ENCODE results near the gene IDI2. TPM values are rescaled to one million over a fixed set of nuclear protein-coding genes. Genes with fewer than 3 reads are reported as not detected.

IDI2 gene
- polyA plus RNA-seq, 1 donor (not counting 4 experiments of a cell fraction or from before 2014, with no cell fraction given) = not detected

DNA sequence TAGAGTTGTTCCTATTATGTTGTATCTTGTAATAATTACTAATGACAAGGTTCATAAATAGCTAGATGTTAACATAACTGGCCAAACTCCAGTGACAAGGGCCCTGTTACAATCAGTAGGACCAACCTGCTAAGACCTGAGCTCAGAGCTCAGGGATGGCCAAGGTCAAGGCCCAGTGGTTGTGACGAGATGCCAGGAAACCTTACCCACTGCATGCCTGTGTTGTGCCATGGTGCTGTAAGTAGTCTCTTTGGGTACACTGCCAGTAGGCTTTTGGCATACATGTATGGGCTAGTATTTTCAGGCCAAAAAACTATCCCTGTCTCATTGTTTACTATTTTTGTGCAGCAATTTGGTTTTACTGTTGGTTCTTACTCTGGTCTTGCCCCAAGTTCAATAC is 7.9 kb upstream of the IDI2 start:
- H2AFZ ChIP-seq (ENCODE audit: control insufficient read depth, low read length) = no peak overlapping the region
- H3K27ac ChIP-seq (ENCODE audit: control insufficient read depth, insufficient read depth, low read length) = no peak overlapping the region
- H3K27me3 ChIP-seq (ENCODE audit: control insufficient read depth, extremely low read depth, insufficient read depth, low read length) = no peaks in the 10 kb centered on the region
- FAIRE-seq (no peak), DNase-seq (ENCODE audit: low read depth, low spot score) (no peak)
- H3K9me3 ChIP-seq (ENCODE audit: control insufficient read depth, low read depth, low read length) = no peaks in the 10 kb centered on the region
- H3K9me1 ChIP-seq (ENCODE audit: control insufficient read depth, extremely low read depth, insufficient read depth, low read length) = no peaks in the 10 kb centered on the region
- no peak overlapping the region for H3K9ac ChIP-seq (ENCODE audit: control insufficient read depth, extremely low read depth, insufficient read depth, low read length)
- peaks cover 8% of the 10 kb centered on the region for H4K20me1 ChIP-seq (ENCODE audit: control insufficient read depth, extremely low read depth, insufficient read depth, low read length)
- TF ChIP-seq EZH2 (IDR thresholded peaks at IDR 0.05; ENCODE audit: low read length) = no peak
- TF ChIP-seq, protein P1, sequence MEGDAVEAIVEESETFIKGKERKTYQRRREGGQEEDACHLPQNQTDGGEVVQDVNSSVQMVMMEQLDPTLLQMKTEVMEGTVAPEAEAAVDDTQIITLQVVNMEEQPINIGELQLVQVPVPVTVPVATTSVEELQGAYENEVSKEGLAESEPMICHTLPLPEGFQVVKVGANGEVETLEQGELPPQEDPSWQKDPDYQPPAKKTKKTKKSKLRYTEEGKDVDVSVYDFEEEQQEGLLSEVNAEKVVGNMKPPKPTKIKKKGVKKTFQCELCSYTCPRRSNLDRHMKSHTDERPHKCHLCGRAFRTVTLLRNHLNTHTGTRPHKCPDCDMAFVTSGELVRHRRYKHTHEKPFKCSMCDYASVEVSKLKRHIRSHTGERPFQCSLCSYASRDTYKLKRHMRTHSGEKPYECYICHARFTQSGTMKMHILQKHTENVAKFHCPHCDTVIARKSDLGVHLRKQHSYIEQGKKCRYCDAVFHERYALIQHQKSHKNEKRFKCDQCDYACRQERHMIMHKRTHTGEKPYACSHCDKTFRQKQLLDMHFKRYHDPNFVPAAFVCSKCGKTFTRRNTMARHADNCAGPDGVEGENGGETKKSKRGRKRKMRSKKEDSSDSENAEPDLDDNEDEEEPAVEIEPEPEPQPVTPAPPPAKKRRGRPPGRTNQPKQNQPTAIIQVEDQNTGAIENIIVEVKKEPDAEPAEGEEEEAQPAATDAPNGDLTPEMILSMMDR (optimal IDR thresholded peaks at IDR 0.05 in 1 of 3, IDR thresholded peaks at IDR 0.05 in 1 of 3, conservative IDR thresholded peaks at IDR 0.05 in 1 of 3; ENCODE audit: extremely low read depth in 1 of 3, insufficient read depth in 2 of 3, low read length in 3 of 3) = no peak
- no peaks in the 10 kb centered on the region for H3K79me2 ChIP-seq (ENCODE audit: control insufficient read depth, insufficient read depth, low read length)
- H3K36me3 ChIP-seq (ENCODE audit: control insufficient read depth in 2 of 2, extremely low read depth in 1 of 2, insufficient read depth in 2 of 2, low read length in 2 of 2) = peaks cover 2 to 8% of the 10 kb centered on the region in 2 experiments
- no peak overlapping the region for H3K4me3 ChIP-seq (ENCODE audit: control insufficient read depth in 2 of 3, extremely low read depth in 1 of 3, insufficient read depth in 2 of 3, low read depth in 1 of 3, low read length in 3 of 3)
- dilution Hi-C loops (cut with MboI; ENCODE audit: extremely low pct_ligation_motif_present, low sequenced_read_pairs) = no loop called here
- no peak overlapping the region for H3K4me2 ChIP-seq (ENCODE audit: control insufficient read depth, extremely low read depth, insufficient read depth, low read depth, low read length)
- peaks cover 15% of the 10 kb centered on the region for H3K4me1 ChIP-seq (ENCODE audit: control insufficient read depth, extremely low read depth, insufficient read depth, low read length)

DNA sequence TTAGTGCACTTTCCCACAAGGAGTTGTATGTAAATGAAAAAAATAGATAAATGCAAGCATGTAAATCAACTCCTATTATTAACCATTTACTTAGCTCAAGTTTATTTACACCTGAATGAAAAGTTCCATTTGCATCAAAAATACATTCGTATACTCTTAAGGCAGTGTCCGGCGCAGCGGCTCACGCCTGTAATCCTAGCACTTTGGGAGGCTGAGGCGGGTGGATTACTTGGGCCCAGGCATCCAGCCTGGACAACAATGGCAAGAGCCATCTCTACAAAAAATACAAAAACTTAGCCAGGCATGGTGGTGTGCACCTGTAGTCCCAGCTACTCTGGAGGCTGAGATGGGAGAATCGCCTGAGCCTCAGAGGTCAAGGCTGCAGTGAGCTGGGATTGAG is 4.2 kb upstream of the IDI2 start:
- H3K4me2 ChIP-seq (ENCODE audit: control insufficient read depth, extremely low read depth, insufficient read depth, low read depth, low read length) = no peak overlapping the region
- no peaks in the 10 kb centered on the region for H3K9me3 ChIP-seq (ENCODE audit: control insufficient read depth, low read depth, low read length)
- H3K27me3 ChIP-seq (ENCODE audit: control insufficient read depth, extremely low read depth, insufficient read depth, low read length) = no peaks in the 10 kb centered on the region
- FAIRE-seq (no peak), DNase-seq (ENCODE audit: low read depth, low spot score) (no peak)
- dilution Hi-C loops (cut with MboI; ENCODE audit: extremely low pct_ligation_motif_present, low sequenced_read_pairs) = no loop called here
- H3K4me1 ChIP-seq (ENCODE audit: control insufficient read depth, extremely low read depth, insufficient read depth, low read length) = no peaks in the 10 kb centered on the region
- H3K9me1 ChIP-seq (ENCODE audit: control insufficient read depth, extremely low read depth, insufficient read depth, low read length) = no peaks in the 10 kb centered on the region
- no peaks in the 10 kb centered on the region for H4K20me1 ChIP-seq (ENCODE audit: control insufficient read depth, extremely low read depth, insufficient read depth, low read length)
- no peak overlapping the region for H2AFZ ChIP-seq (ENCODE audit: control insufficient read depth, low read length)
- no peak overlapping the region for H3K4me3 ChIP-seq (ENCODE audit: control insufficient read depth in 2 of 3, extremely low read depth in 1 of 3, insufficient read depth in 2 of 3, low read depth in 1 of 3, low read length in 3 of 3)
- H3K36me3 ChIP-seq (ENCODE audit: control insufficient read depth in 2 of 2, extremely low read depth in 1 of 2, insufficient read depth in 2 of 2, low read length in 2 of 2) = peaks cover 0 to 1% of the 10 kb centered on the region in 2 experiments
- no peak overlapping the region for H3K27ac ChIP-seq (ENCODE audit: control insufficient read depth, insufficient read depth, low read length)
- no peak overlapping the region for H3K9ac ChIP-seq (ENCODE audit: control insufficient read depth, extremely low read depth, insufficient read depth, low read length)
- no peak for TF ChIP-seq EZH2 (IDR thresholded peaks at IDR 0.05; ENCODE audit: low read length)
- TF ChIP-seq, protein P1 (optimal IDR thresholded peaks at IDR 0.05 in 1 of 3, IDR thresholded peaks at IDR 0.05 in 1 of 3, conservative IDR thresholded peaks at IDR 0.05 in 1 of 3; ENCODE audit: extremely low read depth in 1 of 3, insufficient read depth in 2 of 3, low read length in 3 of 3) = no peak
- no peaks in the 10 kb centered on the region for H3K79me2 ChIP-seq (ENCODE audit: control insufficient read depth, insufficient read depth, low read length)
